RWPE1 (cell line): ENCODE results near the gene CTTNBP2NL.

Source experiments
- CTCF ChIA-PET: fragments of 350-600 bp; sonication (Branson Sonifier 250); formaldehyde crosslinking; extraction: SDS; loops from one replicate; lab custom pipeline; 2021; lab: Yijun Ruan, JAX
- POLR2A ChIA-PET: fragments of 400-600 bp; formaldehyde crosslinking; extraction: SDS; loops from one replicate; lab custom pipeline; 2020; ENCODE audit warnings: antibody characterized with exemption; ENCODE audit not compliant: low non-redundant PET; lab: Yijun Ruan, JAX
- DNase-seq: peaks from one replicate; pipeline ENCODE4 v3.0.0; 2012; ENCODE audit warnings: low spot score
- H3K27ac ChIP-seq: fragments of 450-650 bp; 2 replicates; pipeline ENCODE4 v1.5.1; 2017
- CTCF ChIP-seq: fragments of 450-650 bp; conservative IDR thresholded peaks from 2 replicates; pipeline ENCODE4 v1.5.1; 2017; ENCODE audit warnings: low read depth, mild to moderate bottlenecking

Gene CTTNBP2NL

GRCh38 chr1:112457955-112458354, 61.9 kb downstream of the CTTNBP2NL start:
- ChIA-PET POLR2A (no interaction called here), CTCF (interaction anchor here (0.7 kb wide), 1 partner anchor 8 kb away, joined by 5 read pairs; no protein-coding TSS in a partner anchor)
- TF ChIP-seq CTCF = no peak
- no peak for DNase-seq
- no peak overlapping the region for H3K27ac ChIP-seq

GRCh38 chr1:112458756-112459155, 62.7 kb downstream of the CTTNBP2NL start:
- ChIA-PET POLR2A (no interaction called here), CTCF (interaction anchor here (0.7 kb wide), 1 partner anchor 39 kb away, joined by 3 read pairs; no protein-coding TSS in a partner anchor)
- no peak overlapping the region for H3K27ac ChIP-seq
- DNase-seq = no peak
- TF ChIP-seq CTCF = no peak

GRCh38 chr1:112460615-112461014, 64.6 kb downstream of the CTTNBP2NL start:
- CTCF ChIA-PET = no interaction called here
- DNase-seq = no peak
- POLR2A ChIA-PET = no interaction called here
- TF ChIP-seq CTCF = no peak
- no peak overlapping the region for H3K27ac ChIP-seq

- CTCF ChIA-PET = no interaction called here
- H3K27ac ChIP-seq = no peak overlapping the region
- TF ChIP-seq CTCF = no peak
- POLR2A ChIA-PET = no interaction called here
- DNase-seq = no peak
Measured at GRCh38 chr1:112461200-112461871, 65.3 kb downstream of the CTTNBP2NL start.

GRCh38 chr1:112462953-112463279, 66.9 kb downstream of the CTTNBP2NL start:
- POLR2A ChIA-PET = no interaction called here
- CTCF ChIA-PET = interaction anchor here (0.5 to 1.2 kb wide), 2 partner anchors 13 to 51 kb away, joined by 3 read pairs; no protein-coding TSS in a partner anchor
- no peak for DNase-seq
- TF ChIP-seq CTCF = no peak
- H3K27ac ChIP-seq = no peak overlapping the region

GRCh38 chr1:112464501-112464900, 68.5 kb downstream of the CTTNBP2NL start:
- ChIA-PET CTCF (interaction anchor here (0.6 to 3.4 kb wide), 5 partner anchors 11 to 74 kb away, joined by 3 to 27 read pairs (median 4); no protein-coding TSS in a partner anchor), POLR2A (no interaction called here)
- no peak for TF ChIP-seq CTCF
- DNase-seq = no peak
- H3K27ac ChIP-seq = peak overlapping the region; percentile 27; the same call in 1 of the 2 replicates
